HG03064 (cell line): ENCODE measurements around the gene FBXW12.
"Not testable (repeated sequence)": the region's sequence is repeated elsewhere in the genome, so short reads cannot be mapped to it uniquely, and the experiment has no call there.

Experiments used
- ATAC-seq: cut with Tn5 transposase; IDR thresholded peaks from one replicate; pipeline ENCODE4 v1.9.1; 2021; ENCODE audit warnings: low read depth; ENCODE audit not compliant: unreplicated experiment

The FBXW12 gene, protein sequence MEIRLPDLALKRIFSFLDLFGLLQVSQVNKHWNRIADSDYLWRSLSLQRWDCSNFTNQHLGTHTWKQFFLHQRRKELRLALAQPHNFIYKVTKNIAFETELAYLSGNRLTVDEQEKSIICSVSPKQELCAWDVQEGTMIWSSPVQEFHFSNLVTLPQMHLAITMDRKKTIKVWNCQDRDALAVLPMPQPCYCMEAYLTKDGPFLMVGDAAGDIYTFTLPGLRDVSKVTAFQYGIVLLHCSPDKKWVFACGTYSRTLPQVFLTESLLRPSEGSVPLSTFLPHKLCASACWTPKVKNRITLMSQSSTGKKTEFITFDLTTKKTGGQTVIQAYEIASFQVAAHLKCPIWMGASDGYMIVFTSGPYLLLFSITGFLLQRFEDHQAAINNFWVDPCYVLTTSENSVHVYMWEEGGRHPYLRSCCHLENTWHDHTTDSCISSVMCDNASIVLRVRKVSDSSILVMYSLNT

DNA sequence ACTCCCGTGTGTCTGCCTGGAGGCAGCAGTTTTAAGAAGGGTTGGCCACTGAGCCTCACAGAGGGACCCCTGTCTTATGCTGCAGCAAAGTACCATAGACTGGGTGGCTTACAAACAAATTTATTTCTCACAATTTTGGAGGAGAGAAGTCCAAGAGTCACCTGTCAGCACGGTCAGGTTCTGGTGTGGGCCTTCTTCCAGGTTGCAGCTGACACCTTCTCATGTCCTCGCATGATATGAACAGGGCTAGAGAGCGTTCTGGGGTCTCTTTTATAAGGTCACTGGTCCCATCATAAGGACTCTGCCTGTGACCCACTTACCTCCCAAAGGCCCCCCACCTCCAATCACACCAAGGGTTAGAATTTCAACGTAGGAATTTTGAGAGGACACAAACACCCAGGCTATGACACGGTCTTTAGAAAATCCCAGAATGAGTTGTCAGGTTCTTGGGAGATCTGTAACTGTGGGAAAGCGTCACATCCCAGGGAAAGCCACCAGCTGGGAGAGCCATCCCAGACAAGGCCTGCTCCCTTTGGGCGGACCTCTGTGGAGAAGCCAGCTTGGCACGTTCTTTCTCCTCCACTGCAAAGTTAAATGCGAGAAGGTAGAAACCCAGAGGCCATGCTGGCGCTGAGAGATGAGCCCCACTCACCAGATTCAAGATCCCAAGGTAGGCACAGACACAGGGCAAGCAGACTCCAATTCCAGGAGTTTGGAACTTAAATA lies at the start of gene FBXW12:
Gene FBXW12 (plus strand): TSS at position 569 of the 726 bp plus-strand sequence. CDS start 549 bp downstream, outside the sequence.
- no peak for ATAC-seq

DNA sequence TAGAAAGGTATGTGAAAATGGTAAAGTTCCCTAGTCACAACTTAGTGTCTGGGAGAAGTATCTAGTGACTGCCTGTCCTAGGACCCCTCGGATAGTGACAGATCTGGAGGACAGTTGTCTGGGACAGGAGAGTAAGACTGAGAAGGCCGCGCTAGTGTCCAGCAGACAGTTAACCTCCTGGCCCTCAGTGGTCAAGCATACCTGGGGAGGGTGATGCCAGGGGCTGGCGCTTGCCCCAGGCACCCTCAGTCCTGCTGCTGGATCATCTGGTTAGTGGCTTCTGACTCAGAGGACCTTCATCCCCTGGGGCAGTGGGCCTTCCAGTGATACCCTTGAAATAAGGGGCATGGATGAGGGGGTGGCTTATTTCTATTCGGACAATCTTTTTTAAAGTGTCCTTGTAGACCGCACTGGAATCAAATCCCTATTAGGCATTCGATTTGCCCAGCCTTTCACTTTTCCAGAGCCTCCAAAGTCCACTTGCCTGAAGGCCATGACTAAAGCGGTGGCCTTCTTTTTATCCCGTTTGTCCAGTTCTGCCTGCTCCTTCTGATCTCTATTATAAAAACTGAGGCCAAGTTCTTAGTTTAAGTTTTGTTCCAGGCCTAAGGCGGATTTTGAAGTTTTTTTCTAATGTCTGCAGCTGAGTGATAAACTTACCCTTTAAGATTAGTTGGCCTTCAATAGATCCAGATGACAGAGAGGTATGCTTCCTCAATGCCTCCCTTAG lies 40.1 kb upstream of the FBXW12 start:
- ATAC-seq, result not testable (repeated sequence)

DNA sequence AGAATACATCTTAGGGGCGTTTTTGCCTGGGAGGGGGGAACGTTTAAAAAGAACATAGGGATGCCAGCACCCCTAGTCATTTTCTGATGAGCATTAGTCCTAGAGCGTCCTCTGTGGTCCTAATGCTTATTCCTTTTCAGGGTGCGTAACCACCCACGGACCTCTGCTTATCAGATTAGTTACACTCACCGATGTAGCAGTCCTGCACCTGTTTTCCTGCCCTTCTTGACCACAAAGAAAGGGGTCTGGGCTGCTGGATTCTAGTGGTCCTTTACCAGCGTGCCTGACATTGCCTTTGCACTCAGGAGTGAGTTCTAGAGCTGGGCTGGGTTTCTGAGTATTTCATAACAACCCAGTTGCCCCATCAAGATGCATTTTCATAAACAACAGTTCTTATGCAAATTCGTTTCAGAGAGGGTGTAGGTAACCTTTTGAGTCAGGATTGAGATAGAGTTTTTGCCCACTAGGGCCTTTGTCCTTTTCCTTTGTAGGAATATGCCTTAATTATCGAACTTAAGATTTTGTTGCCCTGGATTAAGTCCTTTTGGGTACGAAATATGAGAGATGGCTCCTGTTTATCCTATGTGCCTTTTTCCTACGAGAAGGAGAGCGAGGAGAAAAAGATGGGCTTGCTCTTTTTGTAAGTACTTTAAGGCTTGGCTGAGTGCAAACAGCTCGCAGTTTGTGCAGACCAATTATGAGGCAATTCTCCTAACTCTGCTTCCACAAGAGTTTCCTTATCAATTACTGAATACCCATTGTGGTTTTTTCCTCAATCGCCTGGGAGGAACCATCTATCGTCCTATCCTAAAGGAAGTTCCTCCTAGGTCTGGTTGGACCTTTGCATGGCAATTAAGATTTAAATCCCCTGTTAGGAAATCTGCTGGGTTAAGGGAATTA lies 38.4 kb upstream of the FBXW12 start, which contains the start of gene SPINK8:
Gene SPINK8 (minus strand): TSS at position 316 of the 900 bp plus-strand sequence. CDS start 5,320 bp downstream, outside the sequence.
- ATAC-seq, result not testable (repeated sequence)

DNA sequence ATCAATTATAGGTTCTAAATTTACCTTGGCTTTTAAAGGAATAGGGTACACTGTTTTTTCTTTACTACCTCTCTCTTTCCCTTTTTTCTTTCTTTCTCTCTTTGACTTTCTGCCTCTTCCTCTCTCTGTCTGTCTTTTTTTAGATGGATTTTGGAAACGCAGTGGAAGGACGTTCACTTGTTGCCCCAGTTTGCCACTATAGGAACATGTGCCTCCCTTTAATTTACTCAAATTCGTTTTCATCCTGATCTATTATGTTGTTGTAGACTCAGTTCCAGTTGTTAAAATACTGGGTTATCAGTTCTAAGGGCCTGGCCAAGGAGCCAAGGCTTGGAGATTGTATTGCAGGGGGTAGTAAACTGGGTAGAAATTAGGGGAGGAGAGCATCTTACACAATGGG lies 37.4 kb upstream of the FBXW12 start:
- ATAC-seq, result no peak

DNA sequence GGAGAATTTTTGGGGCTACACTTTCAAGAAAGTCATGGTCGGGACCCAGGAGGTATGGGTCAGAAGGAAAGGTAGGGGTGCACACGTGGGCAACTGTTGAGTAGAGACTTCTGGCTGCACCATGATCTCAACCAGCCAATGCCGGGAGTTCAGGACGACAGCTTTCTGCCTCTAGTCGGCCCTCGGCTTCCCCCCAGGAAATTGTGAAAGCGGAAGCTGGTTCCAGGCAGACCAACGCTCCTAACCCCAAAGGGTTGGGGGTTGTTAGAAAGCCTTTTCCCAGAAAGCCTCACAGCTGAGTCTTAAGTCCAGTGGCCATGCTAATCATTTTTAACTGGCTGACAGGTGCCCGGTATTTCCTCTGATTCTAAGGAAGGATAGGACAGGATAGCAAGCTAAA lies 36.7 kb upstream of the FBXW12 start:
- ATAC-seq, result not testable (repeated sequence)

DNA sequence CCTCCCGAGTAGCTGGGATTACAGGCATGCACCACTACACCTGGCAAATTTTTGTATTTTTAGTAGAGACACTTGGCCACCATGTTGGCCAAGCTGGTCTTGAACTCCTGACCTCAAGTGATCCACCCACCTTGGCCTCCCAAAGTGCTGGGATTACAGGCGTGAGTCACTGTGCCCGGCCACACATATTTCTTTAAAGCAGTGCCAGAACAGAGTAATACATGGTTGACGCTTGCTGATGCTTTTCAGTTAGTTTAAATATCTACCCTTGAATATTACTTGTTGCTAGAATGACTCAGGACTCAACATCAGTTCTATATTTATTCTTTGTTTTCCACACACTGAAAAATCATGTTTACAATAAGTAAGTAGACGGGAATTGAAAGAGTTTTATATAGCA lies 34.5 kb upstream of the FBXW12 start:
- not testable (repeated sequence) for ATAC-seq

DNA sequence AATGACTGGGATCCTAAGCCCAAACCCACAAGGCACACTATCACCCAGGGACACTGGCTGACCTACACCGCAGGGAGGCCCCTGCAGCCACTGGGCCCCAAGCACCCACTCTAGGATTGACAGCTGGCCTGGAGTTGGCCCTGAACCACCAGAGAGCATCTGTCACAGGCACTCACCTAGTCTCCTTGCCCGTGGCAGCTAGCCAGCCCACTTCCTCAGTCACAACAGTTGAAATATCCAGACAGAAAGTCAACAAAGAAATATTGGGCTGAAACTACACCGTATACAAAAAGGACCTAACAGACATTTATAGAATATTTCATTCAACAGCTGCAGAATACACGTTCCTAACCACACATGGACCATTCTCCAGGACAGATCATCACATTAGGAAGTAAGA lies 33.4 kb upstream of the FBXW12 start:
- no peak for ATAC-seq

DNA sequence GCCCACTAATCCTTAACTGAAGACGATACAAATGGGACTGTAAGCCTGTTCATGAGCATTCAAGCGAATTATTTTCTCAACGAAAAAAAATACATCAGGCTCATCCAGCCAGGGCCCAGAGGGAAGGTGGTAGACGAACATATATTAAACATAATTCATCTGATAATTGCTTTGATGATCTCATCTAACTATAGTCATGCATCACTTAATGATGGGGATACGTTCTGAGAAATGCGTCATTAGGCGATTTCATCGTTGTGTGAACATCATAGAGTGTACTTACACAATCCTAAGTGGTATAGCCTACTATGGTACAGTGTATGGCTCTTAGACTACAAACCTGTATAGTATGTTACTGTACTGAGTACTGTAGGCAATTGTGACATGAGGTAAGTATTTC lies 28.6 kb upstream of the FBXW12 start:
- ATAC-seq, result no peak

DNA sequence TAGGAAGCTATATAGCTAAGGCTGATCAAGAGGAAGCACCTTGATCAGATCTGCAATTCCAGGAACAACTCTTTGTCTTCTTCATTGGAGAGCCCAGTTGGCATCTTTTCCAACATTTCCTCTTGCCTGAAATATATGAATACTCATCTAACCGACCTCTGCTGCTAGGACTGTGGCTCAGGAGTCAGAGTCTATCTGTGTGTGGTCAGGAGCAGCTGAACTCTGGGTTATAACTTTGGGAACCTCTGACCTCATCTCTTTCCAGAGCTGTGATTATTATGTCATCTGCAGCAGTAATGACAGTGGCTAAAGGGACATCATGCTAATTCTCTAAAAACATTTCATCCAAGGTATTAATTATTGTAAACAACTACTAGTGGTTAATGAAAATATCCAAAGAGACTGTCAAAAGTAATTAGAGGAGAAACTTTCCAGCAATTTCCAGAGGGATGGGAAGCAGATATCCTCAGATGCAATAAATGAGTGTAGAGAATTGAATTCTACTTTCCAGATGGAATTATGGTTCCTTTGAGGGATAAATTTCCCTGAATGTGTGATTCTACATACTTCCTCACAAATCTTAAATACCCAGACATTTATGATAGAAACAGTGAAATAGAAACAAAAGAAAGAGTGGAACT lies 27.0 kb upstream of the FBXW12 start:
- ATAC-seq, result no peak

DNA sequence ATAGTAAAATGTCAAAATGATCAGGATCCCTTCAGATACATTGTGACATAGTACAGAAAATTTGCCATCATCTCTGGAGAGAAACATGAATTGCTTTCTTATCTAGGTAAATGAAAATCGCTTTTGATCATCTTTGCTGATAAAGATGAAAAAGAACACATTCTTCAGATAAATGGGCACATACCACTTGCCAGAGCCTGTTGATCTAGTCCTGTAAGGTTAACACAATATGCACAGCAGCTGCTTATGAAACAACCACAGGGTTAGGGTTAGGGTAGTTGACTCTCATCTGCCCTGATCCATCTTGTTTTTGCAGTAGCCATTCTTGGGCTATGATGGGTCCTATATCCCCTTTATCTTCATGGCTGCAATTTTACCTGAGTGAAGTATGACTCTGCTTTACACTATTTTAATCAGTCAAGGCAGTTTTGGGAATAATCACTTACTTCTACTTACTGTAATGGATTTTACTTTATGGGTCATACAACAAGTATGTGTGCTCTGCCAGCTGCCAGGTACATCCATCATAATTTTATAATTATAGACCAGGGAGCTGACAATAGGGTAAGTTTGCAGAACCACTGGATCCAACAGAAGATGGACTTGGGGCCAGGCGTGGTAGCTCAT lies 26.0 kb upstream of the FBXW12 start:
- no peak for ATAC-seq

DNA sequence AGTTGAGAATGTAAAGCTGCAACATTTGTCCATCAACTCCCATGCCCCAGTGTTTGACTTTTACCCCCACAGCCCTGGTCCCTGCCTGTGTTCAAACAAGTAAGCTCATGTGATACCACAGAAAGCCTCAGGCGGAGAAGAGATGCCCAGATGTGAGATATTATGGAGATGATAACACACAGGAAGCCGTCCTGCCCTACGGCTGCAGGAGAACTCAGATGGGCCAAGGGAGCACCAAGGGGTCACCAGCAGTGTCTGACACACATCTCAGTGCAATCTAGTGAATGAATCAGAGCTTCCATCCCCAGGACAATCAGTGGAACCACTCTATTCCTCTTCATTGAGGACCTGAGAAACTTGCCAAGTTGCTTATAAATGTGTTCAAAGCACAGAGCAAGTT lies 24.5 kb upstream of the FBXW12 start:
- no peak for ATAC-seq

DNA sequence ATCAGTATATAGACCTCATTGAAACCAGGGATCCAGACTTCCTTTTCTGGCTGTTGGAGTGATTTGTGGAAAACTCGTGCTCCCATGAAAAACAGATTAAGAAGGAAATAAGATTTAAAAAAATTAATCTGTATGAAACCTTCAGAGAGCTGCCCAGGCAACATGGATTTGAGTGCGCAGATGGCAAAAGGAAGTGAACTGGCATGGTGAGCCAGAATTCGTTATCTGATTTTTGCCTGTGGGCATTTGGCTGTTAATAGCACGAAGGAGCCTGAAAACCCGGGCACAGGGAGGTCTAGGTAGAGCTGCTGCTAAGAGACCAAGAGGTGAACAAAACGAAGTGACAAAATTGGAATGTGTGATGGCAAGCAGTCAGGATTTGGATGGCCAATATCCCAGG lies 19.5 kb upstream of the FBXW12 start:
- no peak for ATAC-seq

DNA sequence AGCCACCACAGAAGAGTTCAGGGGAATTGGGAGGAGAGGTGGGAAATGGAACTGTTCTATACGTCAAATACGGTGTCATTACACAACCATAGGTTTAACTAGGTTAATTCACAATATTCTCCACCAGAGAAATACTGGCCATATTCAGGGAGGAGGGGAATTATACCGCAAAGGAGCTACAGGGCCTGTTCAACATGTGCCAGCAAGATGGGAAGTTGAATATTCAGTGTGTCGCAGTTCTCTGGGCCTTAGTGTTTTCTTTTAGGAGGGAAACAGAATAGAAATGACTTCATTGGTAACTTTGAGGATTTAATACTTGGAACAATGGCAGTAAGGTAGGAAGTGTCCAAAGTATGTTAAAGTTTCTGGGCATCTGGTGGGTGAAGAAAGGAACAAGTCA lies 18.0 kb upstream of the FBXW12 start:
- ATAC-seq, result no peak

DNA sequence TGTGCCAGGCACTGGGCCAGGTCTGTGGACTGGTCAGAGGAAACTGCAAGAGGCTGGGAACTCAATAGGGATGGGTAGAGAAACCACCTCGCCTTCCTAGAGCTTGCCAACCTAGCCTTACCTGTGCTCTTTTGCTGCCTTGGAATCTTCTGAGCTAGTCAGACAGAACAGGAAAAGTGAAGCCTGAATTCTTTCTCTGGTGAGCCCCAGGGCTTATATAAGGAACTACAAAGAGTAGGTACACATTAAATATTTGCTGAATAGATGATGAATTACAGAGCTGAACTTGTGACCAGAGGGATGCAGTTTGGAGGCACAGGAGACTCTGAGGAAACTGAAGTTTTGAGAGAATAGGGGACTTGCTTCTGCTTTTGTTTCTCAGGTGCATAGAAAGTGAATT lies 15.6 kb upstream of the FBXW12 start:
- no peak for ATAC-seq

DNA sequence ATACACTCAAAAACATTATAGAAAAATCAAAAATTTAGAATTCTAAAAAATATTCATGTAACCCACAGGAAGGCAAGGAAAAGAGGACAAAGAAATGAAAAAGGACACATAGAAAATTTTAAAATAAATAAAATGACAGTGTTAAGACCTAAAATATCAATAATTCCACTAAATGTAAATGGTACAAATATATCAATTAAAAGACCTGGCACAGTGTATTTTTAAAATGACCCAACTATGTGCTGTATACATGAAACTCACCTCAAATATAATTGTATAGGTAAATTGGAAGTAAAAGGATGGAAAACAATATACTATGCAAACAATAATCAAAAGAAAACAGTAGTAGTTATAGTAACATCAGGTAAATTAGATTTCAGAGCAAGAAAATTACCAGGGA lies 10.1 kb upstream of the FBXW12 start:
- no peak for ATAC-seq

DNA sequence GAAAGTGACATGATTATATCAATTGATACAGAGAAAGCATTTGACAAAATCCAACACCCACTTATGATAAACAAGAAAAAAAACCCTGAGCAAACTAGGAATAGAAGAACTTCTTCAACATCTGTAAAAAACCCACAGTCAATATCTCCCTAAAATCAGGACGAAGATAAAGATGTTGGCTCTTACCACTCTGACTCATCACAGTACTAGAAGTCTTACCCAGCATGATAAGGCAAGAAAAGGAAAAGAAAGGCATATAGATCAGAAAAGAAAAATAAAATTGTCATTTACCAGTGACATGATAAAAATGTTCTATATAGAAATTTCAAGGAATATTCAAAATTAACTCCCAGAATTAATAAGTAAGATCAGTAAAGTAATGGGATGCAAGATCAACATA lies 7.2 kb upstream of the FBXW12 start:
- no peak for ATAC-seq

DNA sequence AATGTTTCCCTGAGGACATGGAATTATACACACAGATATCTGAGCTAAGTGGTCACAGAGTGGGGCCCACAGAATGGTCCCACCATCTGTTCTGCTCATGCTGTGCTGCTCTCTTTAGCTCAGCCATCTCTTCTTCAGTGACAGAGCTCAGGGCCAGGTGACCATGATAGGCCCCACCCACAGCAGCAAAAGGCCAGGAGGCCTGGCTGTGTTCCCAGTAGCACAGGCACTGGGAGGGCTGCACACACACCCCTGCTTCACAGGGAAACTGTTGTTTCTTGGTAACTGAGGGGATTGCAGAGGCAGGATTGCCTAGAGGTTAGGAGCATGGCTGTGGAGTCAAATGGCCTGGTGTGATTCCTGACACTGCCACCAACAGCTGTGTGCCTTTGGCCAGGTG lies 4.8 kb upstream of the FBXW12 start:
- no peak for ATAC-seq

DNA sequence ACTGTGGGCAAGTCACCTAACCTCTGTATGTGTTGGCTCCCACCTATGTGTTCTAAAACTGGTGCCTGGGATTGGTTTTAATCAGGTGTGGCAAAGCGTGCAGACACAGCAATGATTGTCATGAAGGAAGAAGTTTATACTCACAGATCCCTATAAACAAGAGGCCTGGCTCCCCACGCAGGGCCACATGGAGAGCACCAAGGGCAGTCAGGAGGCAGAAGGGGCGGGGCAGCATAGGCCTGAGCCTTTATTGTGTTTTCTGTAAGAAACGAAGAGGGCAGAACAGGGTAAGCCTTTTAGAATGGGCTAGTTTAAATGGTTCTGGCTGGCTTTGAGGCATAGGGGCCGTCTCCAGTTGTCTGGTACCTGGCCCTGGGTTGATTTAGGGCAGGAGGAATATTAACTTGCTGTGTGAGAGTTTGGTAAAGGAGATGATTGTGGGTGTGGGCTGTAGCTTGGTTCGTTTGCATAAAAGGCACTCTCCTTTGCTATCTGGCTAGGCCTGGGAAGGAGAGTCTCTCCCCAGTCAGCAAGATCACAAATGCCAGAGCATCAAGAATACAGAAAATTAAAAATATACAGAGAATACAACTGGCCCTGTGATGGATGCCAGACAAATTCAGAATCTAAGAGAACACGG lies 2.2 kb upstream of the FBXW12 start:
- ATAC-seq, result no peak

DNA sequence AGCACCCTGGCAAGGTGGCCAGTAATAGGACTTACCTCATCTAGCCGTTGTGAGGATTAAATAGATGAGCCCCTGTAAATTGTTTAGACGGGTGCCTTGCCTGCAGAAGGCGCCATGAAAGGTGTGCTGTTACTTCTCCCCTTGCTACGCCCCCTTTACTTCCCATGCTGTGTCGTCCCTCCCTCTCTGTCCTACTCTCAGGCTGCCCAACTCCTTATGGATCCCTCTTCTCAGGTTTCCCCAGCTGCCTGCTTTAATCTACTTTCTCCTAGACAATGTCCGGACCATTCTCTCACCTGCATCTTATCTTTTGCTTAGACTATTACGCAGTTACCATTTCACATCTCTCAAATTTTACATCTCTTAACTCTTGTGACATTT lies 1.7 kb upstream of the FBXW12 start:
- no peak for ATAC-seq
